Esophagus muscularis mucosa (tissue), 4 donors: Measurements from ENCODE around the gene ALDH1A2. TPM values are rescaled to one million over a fixed set of nuclear protein-coding genes. Genes with fewer than 3 reads are reported as not detected.

Source experiments
- total RNA-seq, 4 donors: library from RNA; depleted of rRNA; stranded (reverse); fragments of >200 nt; gene quantifications; one replicate each; pipeline versions ENCODE4 v1.1.0 to v1.2.1, GENCODE V29; 2016

Gene ALDH1A2
- total RNA-seq, 4 donors from 2014 or later = 13.3 to 41.2 (median 19.8) TPM

Other genes with a start within 250 kb of the ALDH1A2 start
- 1 to 10 TPM in 1 of 4 donors, under 1 TPM in 2, not detected in 1; 0.26 to 9.6 (median 0.98) TPM for gene AQP9, start 72.7 kb upstream of the ALDH1A2 start, total RNA-seq